Measurements from ENCODE around the gene SAP30L. TPM values are rescaled to one million over a fixed set of nuclear protein-coding genes. Genes with fewer than 3 reads are reported as not detected.

SAP30L gene
- total RNA-seq, 2 experiments from 2014 or later: 40.0 to 40.4 TPM

DNA sequence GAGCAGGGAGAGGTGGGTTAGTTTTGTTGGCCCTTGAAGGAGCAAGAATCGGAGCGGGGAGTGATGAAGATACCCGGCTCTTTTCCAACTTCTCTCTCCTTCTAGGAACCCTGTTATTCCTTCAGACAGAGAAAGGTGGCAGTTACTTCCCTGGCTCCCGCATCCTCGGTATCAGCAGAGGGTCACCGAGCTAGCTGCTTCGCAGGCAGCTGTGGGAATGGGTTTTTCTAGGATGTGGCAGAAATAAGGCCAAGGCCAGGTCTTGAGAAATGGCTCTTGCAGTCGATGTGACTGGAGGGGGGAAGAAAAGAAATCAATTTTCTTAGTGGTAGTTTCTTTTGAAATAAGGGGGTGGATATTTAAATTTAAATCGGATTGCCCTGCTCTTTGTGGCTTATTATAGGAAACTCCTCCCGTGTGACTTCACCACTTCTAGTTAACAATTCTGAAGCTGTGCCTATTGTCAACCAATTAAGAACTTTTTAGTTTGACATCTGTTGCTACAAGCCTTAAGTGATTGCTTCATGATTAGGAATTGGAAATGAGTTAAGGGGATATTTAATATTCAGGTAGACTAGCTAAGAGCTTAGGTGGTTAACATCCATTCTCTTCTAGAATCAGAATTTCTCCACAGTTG lies 1.4 kb downstream of the SAP30L start:
- Mint-ChIP-seq H3K9me3 (ENCODE audit: insufficient read depth) (no peaks in the 10 kb centered on the region), H3K4me1 (ENCODE audit: low read depth) (peaks cover 42% of the 10 kb centered on the region), H3K4me3 (peak overlapping the region; percentile 87), H3K27me3 (ENCODE audit: low read depth) (no peaks in the 10 kb centered on the region), H3K27ac (peak overlapping the region; percentile 77), H3K36me3 (ENCODE audit: low read depth) (peaks cover 39% of the 10 kb centered on the region)
- DNase-seq (no peak), ATAC-seq (no peak)
- ChIA-PET CTCF (no interaction called here), POLR2A (interaction anchor here (1.6 kb wide), 1 partner anchor 10 kb away, joined by 6 read pairs; no protein-coding TSS in a partner anchor)

DNA sequence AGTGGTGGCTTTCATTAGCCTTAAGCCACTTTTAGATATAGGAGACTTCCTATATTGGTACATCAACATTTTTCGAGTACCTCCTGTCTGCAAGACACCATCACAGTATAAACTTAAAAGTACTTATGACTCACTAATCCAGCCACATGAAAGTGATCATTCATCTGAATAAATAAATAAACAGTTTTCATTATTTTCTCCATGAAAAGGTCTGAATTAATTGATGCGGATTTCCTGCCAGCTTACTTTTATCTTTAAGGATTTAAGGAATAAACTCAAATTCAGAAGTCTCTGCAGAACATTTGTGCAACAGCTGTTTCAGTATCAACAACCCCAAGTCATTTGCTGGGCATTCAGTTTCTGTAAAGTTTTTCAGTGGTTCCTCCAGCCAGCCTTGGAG lies 4.0 kb downstream of the SAP30L start:
- peaks cover 51% of the 10 kb centered on the region for H3K36me3 Mint-ChIP-seq (ENCODE audit: low read depth)
- ATAC-seq: no peak
- ChIA-PET CTCF (interaction anchor here (0.9 to 3.4 kb wide), 7 partner anchors 13 to 377 kb away, joined by 3 to 19 read pairs (median 4); no protein-coding TSS in a partner anchor), POLR2A (no interaction called here)
- H3K27ac Mint-ChIP-seq: no peak overlapping the region
- peaks cover 34% of the 10 kb centered on the region for H3K4me1 Mint-ChIP-seq (ENCODE audit: low read depth)
- H3K27me3 Mint-ChIP-seq (ENCODE audit: low read depth): no peaks in the 10 kb centered on the region
- no peaks in the 10 kb centered on the region for H3K9me3 Mint-ChIP-seq (ENCODE audit: insufficient read depth)
- no peak overlapping the region for H3K4me3 Mint-ChIP-seq
- DNase-seq: no peak

DNA sequence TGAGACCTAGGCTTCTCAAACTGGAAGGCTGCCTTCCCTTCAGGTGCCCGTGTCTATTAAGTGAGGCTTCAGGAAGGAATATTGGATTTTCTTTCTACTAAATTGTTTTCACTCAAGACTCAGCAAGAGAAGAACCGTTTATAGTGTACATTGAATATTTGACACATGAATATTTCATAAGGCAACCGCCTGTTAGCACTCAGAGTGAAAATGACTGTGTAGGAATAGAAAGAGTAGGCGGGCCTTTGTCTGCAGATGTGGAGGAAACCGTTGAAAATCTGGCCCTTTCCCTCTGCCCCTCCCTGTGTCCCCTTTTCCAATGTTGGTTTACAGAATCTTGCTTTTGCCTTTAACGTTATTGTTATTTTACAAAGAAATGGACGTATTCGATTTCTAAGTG lies 6.2 kb downstream of the SAP30L start:
- ChIA-PET POLR2A (no interaction called here), CTCF (no interaction called here)
- Mint-ChIP-seq H3K4me3 (no peak overlapping the region), H3K9me3 (ENCODE audit: insufficient read depth) (no peaks in the 10 kb centered on the region), H3K27me3 (ENCODE audit: low read depth) (no peaks in the 10 kb centered on the region), H3K36me3 (ENCODE audit: low read depth) (peaks cover 58% of the 10 kb centered on the region), H3K27ac (no peak overlapping the region), H3K4me1 (ENCODE audit: low read depth) (peaks cover 31% of the 10 kb centered on the region)
- ATAC-seq: no peak
- no peak for DNase-seq

DNA sequence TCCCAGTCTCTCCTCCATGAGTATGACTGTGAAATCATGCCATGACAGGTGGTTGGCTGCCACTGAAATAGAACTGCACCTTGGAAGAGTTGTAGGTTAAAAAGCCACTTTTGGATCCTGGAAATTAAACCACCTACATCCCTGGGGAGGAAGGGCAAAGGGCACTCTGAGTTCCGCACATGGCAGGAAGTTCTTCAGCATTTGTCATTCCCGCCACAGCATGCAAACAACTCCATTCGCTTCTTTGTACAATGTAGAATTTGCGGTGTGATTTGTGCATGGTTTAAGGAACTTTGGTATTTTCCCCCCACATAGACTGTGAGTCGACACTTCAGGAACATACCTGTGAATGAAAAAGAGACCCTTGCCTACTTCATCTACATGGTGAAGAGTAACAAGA lies 9.8 kb downstream of the SAP30L start:
- no peak overlapping the region for H3K27ac Mint-ChIP-seq
- no peaks in the 10 kb centered on the region for H3K27me3 Mint-ChIP-seq (ENCODE audit: low read depth)
- no peak overlapping the region for H3K4me3 Mint-ChIP-seq
- no peak for DNase-seq
- ATAC-seq: no peak
- peaks cover 56% of the 10 kb centered on the region for H3K36me3 Mint-ChIP-seq (ENCODE audit: low read depth)
- CTCF ChIA-PET: no interaction called here
- H3K9me3 Mint-ChIP-seq (ENCODE audit: insufficient read depth): no peaks in the 10 kb centered on the region
- POLR2A ChIA-PET: no interaction called here
- peaks cover 1% of the 10 kb centered on the region for H3K4me1 Mint-ChIP-seq (ENCODE audit: low read depth)

DNA sequence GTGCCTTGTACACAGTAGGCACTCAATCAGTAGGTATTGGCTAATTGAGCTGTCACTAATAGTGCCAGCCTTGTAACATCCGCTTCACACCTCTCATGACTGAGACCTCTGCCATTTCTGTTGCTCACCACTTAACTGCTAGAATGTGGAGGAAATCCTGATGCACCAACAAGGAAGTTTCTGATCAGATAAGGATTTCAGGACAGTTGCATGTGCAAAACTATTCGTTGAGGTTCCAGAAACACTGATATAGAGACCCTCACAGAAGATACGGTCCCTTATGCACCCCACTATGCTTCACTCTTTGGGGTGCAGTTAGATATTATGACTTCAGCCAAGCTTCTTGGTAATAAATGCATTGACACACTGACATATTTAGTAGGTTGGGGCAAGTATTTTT lies 10.7 kb downstream of the SAP30L start:
- H3K27me3 Mint-ChIP-seq (ENCODE audit: low read depth): no peaks in the 10 kb centered on the region
- H3K36me3 Mint-ChIP-seq (ENCODE audit: low read depth): peaks cover 46% of the 10 kb centered on the region
- DNase-seq (no peak), ATAC-seq (no peak)
- ChIA-PET POLR2A (interaction anchor here (1.4 kb wide), 1 partner anchor 9 kb away, joined by 6 read pairs; no protein-coding TSS in a partner anchor), CTCF (interaction anchor here (1.4 to 2.3 kb wide), 2 partner anchors 10 to 12 kb away, joined by 4 to 12 read pairs; no protein-coding TSS in a partner anchor)
- no peaks in the 10 kb centered on the region for H3K4me1 Mint-ChIP-seq (ENCODE audit: low read depth)
- H3K27ac Mint-ChIP-seq: no peak overlapping the region
- H3K4me3 Mint-ChIP-seq: no peak overlapping the region
- no peaks in the 10 kb centered on the region for H3K9me3 Mint-ChIP-seq (ENCODE audit: insufficient read depth)

DNA sequence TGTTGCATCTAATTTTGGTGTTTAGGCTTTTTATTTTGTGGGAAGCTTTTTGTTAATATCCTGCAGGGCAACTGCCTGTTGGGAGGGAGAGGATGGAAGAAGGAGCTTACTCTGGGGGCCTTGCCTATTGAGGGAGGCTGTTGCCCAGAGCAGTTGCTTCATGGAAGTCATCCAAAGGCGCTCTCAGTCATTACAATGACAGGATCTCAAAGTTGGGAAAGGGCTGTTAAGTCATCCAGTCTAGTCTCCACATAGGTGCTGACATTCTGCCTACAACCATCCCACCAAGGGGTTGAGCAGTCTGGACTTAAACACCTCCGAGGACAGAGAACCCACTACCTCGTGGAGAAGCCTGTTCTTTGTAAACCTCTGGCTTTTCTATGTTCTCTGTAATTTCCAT lies 13.2 kb downstream of the SAP30L start:
- H3K4me1 Mint-ChIP-seq (ENCODE audit: low read depth): no peaks in the 10 kb centered on the region
- ATAC-seq (no peak), DNase-seq (no peak)
- H3K27ac Mint-ChIP-seq: no peak overlapping the region
- ChIA-PET POLR2A (no interaction called here), CTCF (no interaction called here)
- peaks cover 30% of the 10 kb centered on the region for H3K36me3 Mint-ChIP-seq (ENCODE audit: low read depth)
- no peaks in the 10 kb centered on the region for H3K27me3 Mint-ChIP-seq (ENCODE audit: low read depth)
- no peak overlapping the region for H3K4me3 Mint-ChIP-seq
- no peaks in the 10 kb centered on the region for H3K9me3 Mint-ChIP-seq (ENCODE audit: insufficient read depth)

DNA sequence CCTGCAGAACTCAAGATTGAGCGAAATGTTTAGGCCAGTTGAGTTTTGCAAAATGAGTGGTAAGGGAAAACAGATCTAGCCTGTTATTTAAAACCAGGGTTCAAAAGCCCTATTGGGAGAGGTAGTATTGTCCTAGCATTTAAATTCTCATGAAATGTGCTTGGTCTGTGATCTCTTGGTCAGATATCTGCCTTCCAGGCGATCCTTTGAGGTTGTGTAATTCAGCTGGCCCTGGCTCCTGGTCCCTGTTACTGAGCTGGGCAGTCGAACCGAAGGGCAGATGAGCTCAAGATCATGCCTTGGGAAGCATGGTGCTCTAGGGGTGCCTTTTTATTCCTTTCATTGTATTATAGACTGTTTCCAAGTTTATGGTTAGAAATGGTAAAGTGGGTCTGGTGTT lies 14.4 kb downstream of the SAP30L start:
- Mint-ChIP-seq H3K4me1 (ENCODE audit: low read depth) (no peaks in the 10 kb centered on the region), H3K4me3 (no peak overlapping the region), H3K36me3 (ENCODE audit: low read depth) (peaks cover 24% of the 10 kb centered on the region), H3K27me3 (ENCODE audit: low read depth) (no peaks in the 10 kb centered on the region), H3K9me3 (ENCODE audit: insufficient read depth) (no peaks in the 10 kb centered on the region), H3K27ac (no peak overlapping the region)
- CTCF ChIA-PET: interaction anchor here (1.2 kb wide), 1 partner anchor 388 kb away, joined by 3 read pairs; no protein-coding TSS in a partner anchor
- ATAC-seq (no peak), DNase-seq (no peak)
- POLR2A ChIA-PET: no interaction called here

DNA sequence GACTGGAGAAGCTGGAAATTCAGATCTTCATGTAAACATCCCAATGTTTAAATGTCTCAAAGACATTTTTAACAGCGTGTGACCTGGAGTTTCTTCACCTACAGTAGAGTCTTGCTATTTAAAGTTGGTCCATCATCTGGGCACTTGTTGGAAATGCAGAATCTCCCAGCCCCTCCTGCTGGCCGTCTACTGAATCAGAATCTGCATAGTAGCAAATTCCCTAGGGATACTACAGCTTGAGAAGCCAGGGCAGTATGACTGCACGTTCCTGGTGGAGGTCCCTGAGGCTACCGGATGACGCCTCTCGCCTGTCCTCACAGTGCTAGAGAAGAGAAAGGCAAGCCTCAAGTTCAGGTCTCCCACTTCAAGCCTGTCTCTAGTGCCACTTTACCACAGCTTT lies 15.7 kb downstream of the SAP30L start:
- peaks cover 13% of the 10 kb centered on the region for H3K36me3 Mint-ChIP-seq (ENCODE audit: low read depth)
- ChIA-PET CTCF (interaction anchor here (1.4 to 2.1 kb wide), 2 partner anchors 39 to 389 kb away, joined by 4 to 5 read pairs; no protein-coding TSS in a partner anchor), POLR2A (interaction anchor here (0.8 kb wide), 1 partner anchor 429 kb away, joined by 3 read pairs; no protein-coding TSS in a partner anchor)
- no peaks in the 10 kb centered on the region for H3K9me3 Mint-ChIP-seq (ENCODE audit: insufficient read depth)
- no peaks in the 10 kb centered on the region for H3K4me1 Mint-ChIP-seq (ENCODE audit: low read depth)
- ATAC-seq (no peak), DNase-seq (no peak)
- H3K27ac Mint-ChIP-seq: no peak overlapping the region
- no peak overlapping the region for H3K4me3 Mint-ChIP-seq
- peaks cover 5% of the 10 kb centered on the region for H3K27me3 Mint-ChIP-seq (ENCODE audit: low read depth)

DNA sequence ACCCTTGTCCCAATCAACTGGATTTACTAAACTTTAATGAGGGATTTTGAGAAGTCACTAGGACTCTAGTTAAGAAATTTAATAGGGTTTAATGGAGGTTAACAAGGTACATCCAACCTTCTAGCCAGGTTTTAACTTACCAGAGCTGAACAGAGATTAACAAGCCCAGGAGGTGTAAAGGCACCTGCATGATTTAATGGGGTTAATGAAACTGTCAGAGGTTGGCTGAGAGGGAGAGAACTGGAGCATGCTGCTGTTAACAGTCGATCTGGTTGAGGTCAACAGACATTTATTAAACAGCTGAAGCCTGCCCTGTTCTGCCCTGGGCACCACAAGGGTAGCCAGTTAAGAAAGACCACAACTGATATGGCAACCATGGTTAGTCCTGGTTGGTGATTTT lies 18.6 kb downstream of the SAP30L start:
- ATAC-seq (no peak), DNase-seq (no peak)
- ChIA-PET POLR2A (no interaction called here), CTCF (interaction anchor here (1.8 kb wide), 1 partner anchor 175 kb away, joined by 4 read pairs; no protein-coding TSS in a partner anchor)
- H3K4me3 Mint-ChIP-seq: no peak overlapping the region
- H3K27me3 Mint-ChIP-seq (ENCODE audit: low read depth): peaks cover 10% of the 10 kb centered on the region
- no peak overlapping the region for H3K27ac Mint-ChIP-seq
- H3K4me1 Mint-ChIP-seq (ENCODE audit: low read depth): no peaks in the 10 kb centered on the region
- H3K36me3 Mint-ChIP-seq (ENCODE audit: low read depth): no peaks in the 10 kb centered on the region
- H3K9me3 Mint-ChIP-seq (ENCODE audit: insufficient read depth): no peaks in the 10 kb centered on the region

DNA sequence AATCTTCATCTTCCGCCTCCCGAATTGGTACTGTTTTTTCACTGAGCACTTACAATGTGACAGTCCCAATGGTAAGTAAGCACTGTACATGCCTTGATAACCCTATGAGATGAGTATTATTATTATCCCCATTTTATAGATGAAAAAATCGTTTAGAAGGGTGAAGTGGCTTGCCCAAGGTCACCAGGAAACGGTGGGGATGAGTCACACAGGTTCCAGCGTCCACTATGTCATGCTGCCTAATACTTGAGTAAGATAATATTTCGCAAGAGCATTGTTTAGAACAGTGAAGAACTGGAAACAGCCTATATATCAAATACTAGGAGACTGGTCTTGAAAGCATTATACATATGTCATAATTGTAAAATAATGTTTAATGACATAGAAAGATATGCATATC lies 19.4 kb downstream of the SAP30L start:
- ChIA-PET CTCF (interaction anchor here (2.5 to 3.1 kb wide), 2 partner anchors 15 to 147 kb away, joined by 9 to 19 read pairs; no protein-coding TSS in a partner anchor), POLR2A (no interaction called here)
- ATAC-seq (no peak), DNase-seq (no peak)
- Mint-ChIP-seq H3K27me3 (ENCODE audit: low read depth) (peaks cover 14% of the 10 kb centered on the region), H3K9me3 (ENCODE audit: insufficient read depth) (no peaks in the 10 kb centered on the region), H3K27ac (no peak overlapping the region), H3K36me3 (ENCODE audit: low read depth) (no peaks in the 10 kb centered on the region), H3K4me1 (ENCODE audit: low read depth) (no peaks in the 10 kb centered on the region), H3K4me3 (no peak overlapping the region)

DNA sequence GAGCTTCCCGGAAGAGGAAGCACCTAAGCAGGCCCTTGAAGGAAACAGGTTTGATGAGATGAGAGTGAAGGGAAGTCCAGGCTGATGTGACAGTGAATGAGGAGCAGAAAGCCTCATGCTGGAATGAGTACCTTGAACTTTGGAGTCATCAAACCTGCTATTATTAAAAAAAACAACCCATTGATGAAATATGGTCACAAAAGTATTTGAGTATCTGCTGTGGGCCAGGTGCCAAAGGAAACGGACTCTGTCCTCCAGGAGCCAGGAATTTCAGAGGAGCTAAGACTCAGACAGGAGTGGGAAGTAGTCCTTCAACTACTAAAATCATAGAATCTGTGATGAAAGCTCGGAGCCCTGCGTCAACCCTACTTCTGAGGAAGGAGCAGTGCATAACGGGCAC lies 20.4 kb downstream of the SAP30L start:
- ChIA-PET POLR2A (interaction anchor here (0.7 kb wide), 1 partner anchor 75 kb away, joined by 3 read pairs; no protein-coding TSS in a partner anchor), CTCF (interaction anchor here (0.9 to 3.1 kb wide), 8 partner anchors 9 to 394 kb away, joined by 3 to 19 read pairs (median 7); no protein-coding TSS in a partner anchor)
- Mint-ChIP-seq H3K27ac (no peak overlapping the region), H3K27me3 (ENCODE audit: low read depth) (peaks cover 24% of the 10 kb centered on the region), H3K4me3 (no peak overlapping the region), H3K36me3 (ENCODE audit: low read depth) (no peaks in the 10 kb centered on the region), H3K9me3 (ENCODE audit: insufficient read depth) (no peaks in the 10 kb centered on the region), H3K4me1 (ENCODE audit: low read depth) (no peaks in the 10 kb centered on the region)
- DNase-seq: no peak
- no peak for ATAC-seq

DNA sequence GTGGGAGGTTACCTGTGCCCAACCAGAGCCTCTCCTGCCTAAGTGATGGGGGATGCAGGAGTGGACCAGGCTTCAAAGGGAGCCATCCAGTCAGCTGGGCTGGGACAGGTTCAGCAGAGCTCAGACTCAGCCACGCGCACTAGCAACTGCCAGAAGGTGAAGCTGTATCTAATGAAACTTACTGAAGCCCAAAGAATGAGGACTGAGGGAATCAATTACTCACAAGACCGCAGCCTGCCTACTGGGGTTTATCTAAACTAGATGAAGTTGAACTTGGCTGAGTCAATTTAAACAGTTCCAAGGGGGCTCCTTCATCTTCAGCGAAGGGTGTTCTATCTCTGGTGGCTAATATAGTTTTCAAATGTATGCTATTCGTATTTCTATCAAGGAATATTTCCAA lies 20.9 kb downstream of the SAP30L start:
- CTCF ChIA-PET: interaction anchor here (0.7 to 3.1 kb wide), 9 partner anchors 9 to 394 kb away, joined by 3 to 19 read pairs (median 6); no protein-coding TSS in a partner anchor
- POLR2A ChIA-PET: no interaction called here
- Mint-ChIP-seq H3K9me3 (ENCODE audit: insufficient read depth) (no peaks in the 10 kb centered on the region), H3K4me1 (ENCODE audit: low read depth) (no peaks in the 10 kb centered on the region), H3K27ac (no peak overlapping the region), H3K36me3 (ENCODE audit: low read depth) (no peaks in the 10 kb centered on the region), H3K4me3 (no peak overlapping the region), H3K27me3 (ENCODE audit: low read depth) (peaks cover 29% of the 10 kb centered on the region)
- DNase-seq (no peak), ATAC-seq (no peak)

Data from activated CD8-positive, alpha-beta T cell treated with anti-CD3 and anti-CD28 coated beads, Interleukin-2, amount 10 ng/mL, durations not matched to agents 7 days and 5 days (primary cell).